Suppressor macrophage treated with lipopolysaccharide for 1 hour (primary cell): ENCODE data around the gene INO80D.
"Not testable (repeated sequence)": the region's sequence is repeated elsewhere in the genome, so short reads cannot be mapped to it uniquely, and the experiment has no call there.

Source experiments
- DNase-seq, 3 donors: peaks; one replicate each; pipeline ENCODE4 v3.0.0-alpha.2; 2020 to 2022

The INO80D gene

DNA sequence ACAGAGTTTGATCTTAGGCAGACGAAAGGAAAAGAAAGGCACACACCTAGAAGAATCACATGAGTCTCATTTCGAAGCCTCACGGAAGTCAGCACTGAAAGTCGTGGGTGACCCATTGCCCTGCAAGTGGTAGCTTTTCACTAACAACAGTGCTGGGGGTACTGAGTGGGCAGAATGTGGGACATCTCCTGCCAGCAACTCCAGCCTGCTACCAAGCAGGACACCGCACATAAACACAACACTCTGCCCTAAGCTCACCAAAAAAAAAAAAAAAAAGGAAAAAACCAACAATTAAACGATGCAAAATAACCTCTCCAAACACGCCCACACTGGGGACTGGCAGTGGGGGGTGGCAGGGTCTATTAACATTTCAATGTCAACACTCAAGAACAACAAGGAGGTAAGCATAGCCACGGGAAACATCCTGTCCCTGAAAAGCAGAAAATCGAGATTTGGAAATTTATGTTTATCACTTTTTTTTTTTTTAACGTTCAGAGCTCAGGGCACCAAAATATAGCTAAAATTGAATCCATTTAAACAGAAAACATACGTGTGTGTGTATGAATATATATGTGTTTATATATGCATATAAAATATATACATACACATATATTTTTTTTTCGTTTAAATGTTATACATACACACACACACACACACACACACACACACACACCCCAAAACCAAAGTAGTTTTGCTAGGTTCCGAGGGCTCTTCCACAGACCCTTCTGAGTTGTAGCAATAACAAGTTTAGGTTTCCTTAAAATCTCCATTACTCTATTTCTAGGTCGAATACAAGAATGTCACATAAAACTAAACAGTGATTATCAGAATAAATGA is 2.2 kb downstream of the INO80D start:
- peak in 2 of 3 donors; percentile 15 to 31 for DNase-seq

DNA sequence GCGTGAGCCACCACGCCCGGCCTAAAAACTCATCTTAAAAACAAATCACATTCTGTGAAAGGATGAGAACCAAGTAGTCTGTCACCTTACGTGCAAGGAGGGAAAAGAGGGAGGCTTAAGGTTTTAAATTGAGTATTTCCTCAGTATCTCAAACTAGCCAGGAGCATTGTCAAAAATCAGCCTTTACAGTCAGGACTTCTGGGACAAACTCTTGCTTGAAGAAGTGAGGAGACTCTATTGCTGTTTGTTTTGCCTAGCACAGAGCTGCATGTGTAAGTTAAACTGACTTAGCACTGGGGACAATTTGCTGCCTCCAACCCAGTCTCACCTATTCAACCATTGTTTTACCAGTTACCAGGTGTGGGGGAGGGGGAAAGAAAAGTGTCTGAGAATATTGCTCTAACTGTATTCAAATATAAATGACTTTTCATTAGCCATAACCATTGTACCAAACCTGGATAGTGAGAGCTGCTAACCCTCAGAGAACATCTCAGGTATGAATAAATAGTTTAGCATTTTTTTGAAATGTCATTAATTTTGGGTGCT is 3.6 kb downstream of the INO80D start:
- no peak for DNase-seq

DNA sequence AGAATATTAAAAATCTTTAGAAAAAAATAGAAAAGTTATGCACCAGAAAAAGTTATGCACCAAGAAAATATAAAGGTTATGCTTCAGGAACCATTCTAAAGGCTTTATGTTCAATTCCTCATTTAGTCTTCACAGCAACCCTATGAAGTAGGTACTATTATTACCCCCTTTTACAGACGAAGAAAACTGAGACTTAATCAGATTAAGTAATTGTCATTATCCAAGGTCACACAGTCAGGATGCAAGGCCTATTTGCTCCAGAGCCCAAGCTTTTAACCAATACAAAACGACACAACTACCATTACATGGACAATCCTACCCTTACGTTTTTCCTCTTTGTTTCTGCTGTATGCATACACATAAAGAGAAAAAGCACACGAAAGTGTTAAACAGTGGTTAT is 5.0 kb downstream of the INO80D start:
- no peak for DNase-seq

DNA sequence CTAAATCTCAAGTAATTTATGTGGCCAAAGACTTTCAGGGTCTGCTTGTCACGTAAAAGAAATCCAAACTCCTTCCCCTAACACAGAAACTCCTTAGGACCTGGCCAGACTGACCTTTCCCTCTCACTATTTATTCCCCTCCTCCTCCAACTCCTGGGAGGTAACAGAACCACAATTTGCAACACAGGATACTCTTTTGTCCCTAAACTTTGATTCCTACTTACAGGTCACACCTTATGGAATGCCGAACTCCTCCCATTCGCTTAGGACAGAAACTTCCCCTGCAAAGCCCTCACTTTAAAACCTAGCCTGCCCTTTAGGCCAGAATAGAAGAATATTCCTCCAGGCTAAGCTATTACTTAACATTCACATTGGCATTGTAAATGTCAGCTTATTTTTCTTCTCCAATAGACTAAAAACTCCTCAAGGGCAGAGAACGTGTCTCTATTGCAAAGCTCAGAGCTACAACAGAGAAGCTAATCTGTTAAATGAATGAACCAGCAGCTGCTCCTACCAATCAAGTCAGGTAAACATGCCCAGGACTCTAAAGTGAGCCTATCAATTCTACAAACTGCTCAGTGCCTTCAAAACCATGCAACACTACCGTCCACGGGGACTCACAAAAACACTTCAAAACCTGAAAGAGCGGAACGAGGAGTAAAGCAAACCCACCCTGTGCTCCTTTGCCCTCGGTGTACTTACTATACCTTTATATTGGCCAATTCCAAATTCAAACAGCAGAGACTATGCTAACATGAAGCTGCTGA is 6.1 kb downstream of the INO80D start:
- DNase-seq: no peak

DNA sequence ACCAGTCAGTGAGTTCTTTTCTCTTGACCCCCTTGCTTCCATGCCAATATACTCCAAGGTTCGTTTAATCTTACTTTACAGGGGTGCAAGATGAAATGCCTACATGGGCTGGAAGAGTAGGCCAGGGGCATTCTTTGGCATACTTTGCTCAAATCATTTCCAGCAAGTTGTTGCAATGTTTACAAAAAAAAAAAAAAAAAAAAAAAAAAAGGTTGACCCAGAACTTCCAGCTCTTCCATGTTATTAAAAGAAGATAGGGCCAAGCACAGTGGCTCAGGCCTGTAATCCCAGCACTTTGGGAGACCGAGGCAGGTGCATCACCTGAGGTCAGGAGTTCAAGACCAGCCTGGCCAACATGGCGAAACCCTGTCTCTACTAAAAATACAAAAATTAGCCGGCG is 8.1 kb downstream of the INO80D start:
- DNase-seq: not testable (repeated sequence)

DNA sequence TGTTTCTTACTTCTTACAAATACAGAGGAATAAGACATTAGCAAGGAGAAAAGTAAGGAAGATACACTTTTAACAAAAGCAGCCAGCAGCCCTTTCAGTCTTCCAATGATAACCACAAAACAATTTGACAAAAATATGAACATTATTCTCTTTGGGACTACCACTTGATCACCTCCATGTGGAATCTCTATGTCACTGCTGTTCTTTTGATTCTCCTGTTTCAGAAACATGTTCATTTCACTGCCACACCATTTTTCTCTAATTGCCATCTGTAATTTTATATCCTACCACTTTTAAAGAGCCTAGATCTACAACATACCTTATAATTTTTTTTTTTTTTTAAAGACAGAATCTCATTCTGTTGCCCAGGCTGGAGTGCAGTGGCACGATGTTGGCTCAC is 10.9 kb downstream of the INO80D start:
- DNase-seq: no peak

DNA sequence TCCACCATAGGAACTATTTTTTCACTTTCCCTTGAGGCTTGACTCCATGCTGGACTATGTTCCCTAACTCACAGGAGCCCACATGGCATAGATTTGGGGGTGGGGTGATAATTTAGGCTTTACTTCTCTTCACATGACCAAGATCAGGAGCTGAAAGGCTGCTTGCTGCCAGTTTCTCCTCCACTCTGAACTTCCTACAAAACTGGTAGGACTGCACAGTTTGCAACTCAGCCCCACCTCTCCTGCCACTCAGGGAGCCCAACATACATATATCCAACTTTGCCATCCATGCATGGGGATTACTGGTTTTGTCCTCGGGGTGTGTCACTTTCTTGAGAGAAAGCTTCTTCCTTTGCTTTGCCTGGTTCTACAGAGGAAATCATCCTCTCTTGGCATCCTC is 14.2 kb downstream of the INO80D start:
- peak in 1 of 3 donors; percentile 2 for DNase-seq

DNA sequence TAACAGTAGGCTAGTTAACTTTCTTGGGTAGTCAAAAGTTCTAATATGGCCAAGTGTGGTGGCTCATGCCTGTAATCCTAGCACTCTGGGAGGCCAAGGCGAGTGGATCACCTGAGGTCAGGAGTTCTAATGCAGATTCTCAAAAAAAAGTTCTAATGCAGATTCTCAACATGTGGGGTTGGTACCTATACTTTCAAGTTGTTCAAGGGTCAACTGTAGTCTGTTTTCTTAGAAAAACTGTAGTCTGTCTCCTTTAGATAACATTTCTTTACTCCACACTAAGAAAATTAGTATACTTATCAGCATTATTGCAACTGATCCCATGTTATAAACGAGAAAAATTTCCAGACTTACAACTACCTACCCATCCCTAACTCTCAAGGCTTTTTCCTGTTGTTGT is 16.6 kb downstream of the INO80D start:
- no peak for DNase-seq

DNA sequence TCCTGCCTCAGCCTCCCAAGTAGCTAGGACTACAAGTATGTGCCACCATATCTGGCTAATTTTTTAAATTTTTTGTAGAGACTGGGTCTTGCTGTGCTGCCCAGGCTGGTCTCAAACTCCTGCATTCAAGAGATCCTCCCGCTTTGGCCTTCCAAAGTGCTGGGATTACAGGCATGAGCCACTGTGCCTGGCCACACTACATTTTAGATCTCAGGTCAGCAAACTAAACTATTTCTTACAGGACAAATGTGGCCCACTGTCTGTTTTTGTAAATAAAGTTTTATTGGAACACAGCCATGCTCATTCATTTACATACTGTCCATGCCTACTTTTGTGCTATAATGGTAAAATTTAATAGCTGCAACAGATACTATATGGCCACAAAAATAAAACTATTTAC is 17.8 kb downstream of the INO80D start:
- DNase-seq: no peak

DNA sequence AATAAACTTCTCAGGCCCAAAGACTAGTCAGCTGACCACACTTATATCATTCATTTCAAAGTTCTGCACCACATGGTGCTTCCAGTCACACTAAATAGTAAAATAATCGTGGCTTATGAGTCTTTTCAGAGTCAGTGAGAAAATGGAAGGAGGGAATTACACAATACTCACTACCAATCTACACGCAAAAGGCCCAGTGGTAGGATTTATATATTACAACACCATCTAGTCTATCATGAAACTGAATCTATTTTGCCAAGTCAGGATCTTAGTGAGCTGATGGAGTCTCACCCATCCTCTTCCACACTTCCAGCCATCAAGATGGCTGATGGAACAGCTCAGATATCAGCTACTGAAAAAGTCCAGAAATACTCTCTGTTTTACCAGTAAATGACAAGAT is 21.9 kb downstream of the INO80D start:
- DNase-seq: peak; percentile 30 to 54 (median 51)

DNA sequence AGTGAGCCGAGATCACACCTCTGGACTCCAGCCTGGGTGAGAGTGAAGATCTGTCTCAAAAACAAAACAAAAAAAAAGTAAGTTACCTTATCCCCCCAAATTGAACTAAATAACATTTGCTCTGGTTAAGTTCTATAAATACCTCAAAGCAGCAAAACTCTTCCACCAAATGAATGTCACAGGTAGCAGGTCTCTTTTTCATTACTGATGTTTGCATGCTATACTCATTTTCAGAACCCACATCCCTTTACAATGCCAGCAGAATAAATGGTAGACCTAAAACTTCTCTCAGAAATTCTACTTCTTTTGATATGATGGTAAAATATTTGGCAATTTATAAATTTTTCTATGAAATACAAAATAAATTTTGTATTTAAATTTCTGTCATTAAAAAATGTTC is 22.3 kb downstream of the INO80D start:
- DNase-seq: no peak

DNA sequence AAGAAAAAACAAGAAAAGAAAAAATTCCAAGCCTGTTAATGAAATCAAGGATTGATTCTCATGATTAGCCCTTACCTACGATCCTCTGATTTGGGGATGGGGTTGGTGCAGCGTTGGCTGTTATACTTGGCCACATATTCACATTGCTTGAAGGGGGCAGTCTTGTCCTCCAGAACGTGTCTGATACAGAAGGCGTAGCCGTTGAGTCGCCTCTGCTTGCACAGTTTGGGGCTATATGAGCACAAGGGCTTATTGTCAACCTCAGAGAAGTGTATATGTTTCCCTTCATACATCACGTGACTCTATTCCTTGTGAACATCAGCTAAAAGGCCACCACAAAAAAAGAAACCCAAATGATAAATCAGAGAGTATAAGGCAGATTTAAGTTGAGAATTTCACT is 23.2 kb downstream of the INO80D start:
- DNase-seq: no peak

DNA sequence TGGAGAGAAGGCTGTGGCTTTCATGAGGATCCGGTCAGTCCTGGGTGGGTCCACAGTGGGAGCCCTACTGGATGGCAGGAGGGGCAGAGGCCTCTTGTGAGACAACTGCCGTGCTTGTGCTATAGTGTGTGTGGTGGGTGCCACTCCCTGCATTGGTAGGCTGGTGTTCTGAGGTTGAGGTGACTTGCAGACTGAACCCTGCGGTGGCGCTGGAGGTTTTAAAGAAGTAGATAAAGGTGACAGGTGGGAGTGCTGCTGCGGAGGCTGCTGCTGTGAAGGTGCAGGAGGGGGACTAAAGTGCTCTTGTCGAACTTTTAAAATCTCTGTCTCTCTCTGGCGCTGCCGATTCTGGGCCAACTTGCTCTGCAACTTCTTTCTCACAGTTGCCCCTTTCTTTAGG is 29.7 kb downstream of the INO80D start:
- no peak for DNase-seq

DNA sequence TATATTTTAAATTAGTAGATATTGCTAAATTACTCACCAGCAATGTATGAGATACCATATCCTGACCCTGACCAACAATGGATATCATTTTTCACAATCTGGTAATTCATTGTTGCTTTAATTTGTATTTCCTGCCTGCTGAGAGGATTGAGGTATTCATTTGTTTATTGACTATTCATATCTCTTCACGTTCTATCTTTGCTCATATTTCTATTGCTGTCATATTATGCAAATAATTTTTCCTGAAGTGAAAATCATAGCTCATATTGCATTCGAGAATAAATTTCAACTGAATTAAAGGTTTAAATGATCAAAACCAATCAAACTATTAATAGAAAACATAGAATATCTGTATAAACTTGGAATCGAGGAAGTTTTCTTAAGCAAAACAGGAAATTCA is 31.0 kb downstream of the INO80D start:
- DNase-seq: no peak

DNA sequence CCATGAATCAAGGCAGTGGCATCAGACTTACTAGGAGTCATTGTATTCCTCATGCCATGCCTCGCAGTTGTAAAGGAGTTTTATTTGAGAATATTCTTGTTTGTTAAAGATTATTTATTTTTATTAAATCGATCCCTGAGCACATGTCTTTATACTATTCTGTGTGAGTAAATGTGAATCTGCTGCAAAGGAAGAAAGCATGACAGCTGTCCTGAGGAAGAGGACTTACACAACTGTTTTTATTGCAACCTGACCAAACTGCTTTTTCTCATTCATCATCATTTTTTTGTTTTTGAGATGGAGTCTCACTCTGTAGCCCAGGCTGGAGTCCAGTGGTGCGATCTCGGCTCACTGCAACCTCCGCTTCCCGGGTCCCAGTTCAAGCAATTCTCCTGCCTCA is 34.1 kb downstream of the INO80D start:
- no peak for DNase-seq

DNA sequence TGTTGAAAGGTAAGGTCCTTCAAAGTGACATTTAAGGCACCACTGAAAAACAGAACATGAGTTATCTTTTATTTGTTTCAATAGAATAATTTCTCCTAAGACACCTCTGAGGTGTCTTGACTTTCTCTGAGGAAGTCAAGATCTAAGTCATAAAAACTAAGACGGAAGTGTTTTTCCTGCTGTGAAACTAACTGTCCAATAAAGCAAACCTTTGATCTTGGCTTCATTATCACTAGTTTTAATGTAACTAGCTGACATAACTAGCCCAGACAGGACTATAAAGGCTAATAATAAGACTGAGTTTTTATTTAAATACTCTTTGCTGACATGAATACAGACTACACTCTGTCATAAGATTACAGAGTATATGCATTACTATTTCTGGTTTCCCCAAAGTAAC is 36.6 kb downstream of the INO80D start:
- DNase-seq: no peak

DNA sequence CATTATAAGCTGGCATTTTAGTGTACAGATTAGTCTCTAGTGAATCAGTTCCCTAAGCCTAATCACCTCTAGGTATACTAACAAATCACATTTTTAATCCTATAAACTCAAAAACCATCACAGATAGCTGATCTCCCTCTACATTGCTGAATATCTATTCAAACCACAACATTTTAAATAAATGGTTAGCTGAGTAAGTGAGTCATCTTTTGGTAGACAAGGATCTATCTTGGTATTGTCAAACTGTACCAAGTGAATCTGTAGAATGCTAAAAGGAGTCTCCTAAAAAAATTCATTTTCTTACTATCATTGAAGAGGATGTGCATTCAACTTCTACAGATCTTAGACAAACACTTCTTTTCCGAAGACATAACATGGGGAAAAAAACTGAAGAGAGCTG is 40.7 kb downstream of the INO80D start:
- DNase-seq: no peak

DNA sequence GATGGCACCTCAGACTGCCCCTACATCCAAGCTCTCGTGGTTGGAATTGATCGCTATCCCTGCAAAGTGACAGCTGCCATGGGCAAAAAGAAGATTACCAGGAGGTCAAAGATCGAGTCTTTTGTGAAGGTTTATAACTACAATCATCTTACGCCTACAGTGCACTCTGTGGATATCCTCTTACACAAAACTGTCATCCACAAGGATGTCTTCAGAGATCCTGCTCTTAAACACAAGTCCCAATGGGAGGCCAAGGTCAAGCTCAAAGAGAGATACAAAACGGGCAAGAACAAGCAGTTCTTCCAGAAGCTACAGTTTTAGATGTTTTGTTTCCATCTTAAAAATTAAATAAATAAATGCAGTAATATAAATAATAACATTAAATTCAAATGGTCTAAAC is 45.4 kb downstream of the INO80D start:
- no peak for DNase-seq

DNA sequence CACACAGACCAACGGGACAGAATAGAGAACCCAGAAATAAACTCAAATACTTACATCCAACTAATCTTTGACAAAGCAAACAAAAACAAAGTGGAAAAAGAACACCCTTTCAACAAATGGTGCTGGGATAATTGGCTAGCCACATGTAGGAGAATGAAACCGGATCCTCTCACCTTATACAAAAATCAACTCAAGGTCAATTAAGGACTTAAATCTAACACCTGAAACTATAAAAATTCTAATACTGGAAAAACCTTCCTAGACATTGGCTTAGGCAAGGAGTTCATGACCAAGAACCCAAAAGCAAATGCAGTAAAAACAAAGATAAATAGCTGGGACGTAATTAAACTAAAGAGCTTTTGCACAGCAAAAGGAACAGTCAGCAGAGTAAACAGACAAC is 50.6 kb downstream of the INO80D start:
- DNase-seq: not testable (repeated sequence)

DNA sequence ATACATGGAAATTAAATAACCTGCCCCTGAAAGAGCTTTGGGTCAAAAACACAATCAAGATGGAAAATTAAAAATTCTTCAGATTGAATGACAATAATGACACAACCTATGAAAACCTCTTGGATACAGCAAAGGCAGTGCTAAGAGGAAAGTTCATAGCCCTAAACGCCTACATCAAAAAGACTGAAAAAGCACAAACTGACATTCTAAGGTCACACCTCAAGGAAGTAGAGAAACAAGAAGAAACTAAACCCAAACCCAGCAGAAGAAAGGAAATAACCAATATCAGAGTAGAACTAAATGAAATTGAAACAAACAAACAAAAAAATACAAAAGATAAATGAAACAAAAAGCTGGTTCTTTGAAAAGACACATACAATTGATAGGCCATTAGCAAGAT is 52.5 kb downstream of the INO80D start:
- DNase-seq: not testable (repeated sequence)

DNA sequence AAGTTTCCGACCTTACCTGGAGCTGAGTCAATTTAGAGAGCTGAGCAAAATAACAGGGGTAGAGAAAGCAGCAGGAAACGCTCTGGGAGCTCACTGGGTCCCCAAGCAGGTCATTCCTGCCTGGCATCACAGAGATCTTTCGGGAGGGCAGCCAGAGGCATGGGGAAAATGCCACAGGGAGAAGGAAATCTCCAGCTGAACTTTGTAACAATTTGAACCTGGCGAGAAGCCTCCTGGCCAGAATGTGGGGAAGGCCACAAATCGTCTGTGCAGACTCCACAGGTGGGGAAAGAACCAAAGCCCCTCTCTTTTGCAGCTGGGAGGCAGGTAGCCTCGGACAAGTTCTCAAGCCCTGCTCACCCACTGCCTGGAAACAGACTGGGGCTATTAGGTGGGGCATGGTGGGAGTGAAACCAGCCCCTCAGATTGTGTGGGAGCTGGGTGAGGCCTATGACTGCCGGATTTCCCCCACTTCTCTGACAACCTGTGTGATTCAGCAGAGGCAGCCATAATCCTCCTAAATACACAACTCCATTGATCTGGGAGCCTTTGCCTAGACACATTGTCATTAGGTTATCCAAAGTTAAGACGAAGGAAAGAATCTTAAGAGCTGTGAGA is 53.9 kb downstream of the INO80D start:
- peak in 1 of 3 donors; percentile 8 for DNase-seq

DNA sequence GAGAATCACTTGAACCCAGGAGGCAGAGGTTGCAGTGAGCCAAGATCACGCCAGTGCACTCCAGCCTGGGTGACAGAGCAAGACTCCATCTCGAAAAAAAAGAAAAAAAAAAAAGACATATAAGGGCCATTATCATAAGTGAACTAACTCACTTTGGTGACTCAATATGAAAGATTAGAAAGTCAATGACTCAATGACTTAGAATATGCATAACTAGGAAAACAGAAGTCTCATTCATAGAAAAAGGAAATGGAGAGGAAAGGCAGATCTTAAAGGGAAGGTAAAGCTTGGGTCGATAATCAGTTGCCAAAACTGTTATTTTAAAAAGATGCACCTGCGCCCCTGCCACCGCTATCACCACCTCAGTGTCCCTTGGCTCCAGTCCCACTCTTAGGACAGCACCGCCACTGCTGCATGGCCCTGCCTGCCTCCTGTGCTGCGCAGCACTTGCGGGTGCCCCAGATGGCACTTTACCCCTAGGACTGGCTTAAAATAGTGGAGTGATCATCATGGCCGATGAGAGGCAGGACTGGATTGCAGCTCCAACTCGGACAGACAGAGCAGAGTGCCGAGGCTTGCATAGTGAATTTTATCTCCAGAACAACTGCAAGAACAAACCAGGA is 54.7 kb downstream of the INO80D start:
- peak; percentile 22 to 80 (median 70) for DNase-seq

DNA sequence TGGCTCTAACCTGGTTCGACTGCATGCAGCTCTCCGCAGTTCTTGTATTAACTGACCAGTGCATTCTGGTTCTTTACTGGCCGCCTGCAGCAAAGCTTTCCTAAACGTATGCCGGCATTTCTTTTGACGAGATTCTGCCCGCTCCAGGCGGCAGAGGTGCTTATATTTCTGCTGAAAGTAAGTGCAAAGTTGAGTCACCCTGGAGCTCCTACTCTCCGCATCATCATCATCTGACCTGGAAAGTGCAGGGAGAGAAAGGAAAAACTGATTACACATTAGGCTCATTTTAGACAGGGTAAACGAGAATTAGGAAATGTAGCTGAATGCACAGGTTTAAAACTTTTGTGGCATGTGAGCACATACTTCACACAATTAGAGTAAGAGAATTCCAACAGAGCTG is 57.9 kb downstream of the INO80D start:
- DNase-seq: peak in 1 of 3 donors; percentile 17
